Liver (tissue), 9 donors: ENCODE results near the gene FILIP1. TPM values are rescaled to one million over a fixed set of nuclear protein-coding genes. Genes with fewer than 3 reads are reported as not detected.

ENCODE experiments used
- DNase-seq: peaks from one replicate; pipeline ENCODE4 v3.0.0-alpha.2; 2017; ENCODE audit warnings: low spot score
- H3K27ac ChIP-seq, 2 donors: one replicate each; pipeline ENCODE4 v1.7.0; 2013; ENCODE audit warnings: inconsistent platforms in 2 of 2, low read length in 2 of 2, control low read depth in 1 of 2, low read depth in 1 of 2, mild to moderate bottlenecking in 1 of 2
- H3K27me3 ChIP-seq, 4 donors: one replicate each; pipeline versions ENCODE4 v1.6.1 to v1.7.0; 2013; ENCODE audit warnings: low read length in 3 of 4, inconsistent platforms in 1 of 4, mild to moderate bottlenecking in 1 of 4, moderate library complexity in 1 of 4; ENCODE audit not compliant: control insufficient read depth in 4 of 4, insufficient read depth in 4 of 4
- H3K36me3 ChIP-seq, 4 donors: one replicate each; pipeline versions ENCODE4 v1.6.1 to v1.7.0; 2013; ENCODE audit warnings: low read length in 3 of 4, mild to moderate bottlenecking in 3 of 4, low read depth in 1 of 4, moderate library complexity in 1 of 4; ENCODE audit not compliant: control insufficient read depth in 4 of 4, insufficient read depth in 3 of 4
- H3K4me1 ChIP-seq, 4 donors: one replicate each; pipeline versions ENCODE4 v1.6.1 to v1.7.0; 2013; ENCODE audit warnings: low read length in 3 of 4, mild to moderate bottlenecking in 3 of 4, moderate library complexity in 1 of 4; ENCODE audit not compliant: control insufficient read depth in 4 of 4, insufficient read depth in 4 of 4
- H3K4me3 ChIP-seq, 3 donors: one replicate each; pipeline versions ENCODE4 v1.6.1 to v1.7.0; 2013; ENCODE audit warnings: low read length in 3 of 3, control low read depth in 1 of 3, low read depth in 1 of 3, mild to moderate bottlenecking in 1 of 3
- H3K9ac ChIP-seq, 2 donors: one replicate each; pipeline ENCODE4 v1.7.0; 2013; ENCODE audit warnings: low read length in 2 of 2, mild to moderate bottlenecking in 2 of 2, moderate library complexity in 2 of 2, control low read depth in 1 of 2, low read depth in 1 of 2
- H3K9me3 ChIP-seq, 4 donors: one replicate each; pipeline versions ENCODE4 v1.6.1 to v1.7.0; 2013; ENCODE audit warnings: low read length in 3 of 4; ENCODE audit not compliant: control insufficient read depth in 4 of 4
- EGR1 ChIP-seq, 2 donors: IDR thresholded peaks; 2 replicates each; pipeline ENCODE4 v1.6.1; 2016 to 2018; ENCODE audit warnings: antibody characterized with exemption in 2 of 2, low read depth in 2 of 2
- FOXA1 ChIP-seq: IDR thresholded peaks from 2 replicates; pipeline ENCODE4 v1.6.1; 2016; ENCODE audit warnings: antibody characterized with exemption
- FOXA2 ChIP-seq: IDR thresholded peaks from 2 replicates; pipeline ENCODE4 v1.6.1; 2016; ENCODE audit warnings: antibody characterized with exemption
- GABPA ChIP-seq, 2 donors: IDR thresholded peaks in 1 of 2; conservative IDR thresholded peaks in 1 of 2; 2 replicates each; pipeline ENCODE4 v1.6.1; 2016; ENCODE audit warnings: antibody characterized with exemption in 2 of 2, mild to moderate bottlenecking in 1 of 2, moderate library complexity in 1 of 2
- HNF4A ChIP-seq, 2 donors: conservative IDR thresholded peaks; 2 replicates each; pipeline ENCODE4 v1.6.1; 2016; ENCODE audit warnings: antibody characterized with exemption in 2 of 2, mild to moderate bottlenecking in 2 of 2
- HNF4G ChIP-seq: IDR thresholded peaks from 2 replicates; pipeline ENCODE4 v1.6.1; 2016; ENCODE audit warnings: antibody characterized with exemption
- JUND ChIP-seq, 2 donors: IDR thresholded peaks; 2 replicates each; pipeline ENCODE4 v1.6.1; 2016; ENCODE audit warnings: antibody characterized with exemption in 2 of 2
- MAX ChIP-seq: IDR thresholded peaks from 2 replicates; pipeline ENCODE4 v1.6.1; 2016; ENCODE audit warnings: antibody characterized with exemption
- RAD21 ChIP-seq, 2 donors: IDR thresholded peaks; 2 replicates each; pipeline ENCODE4 v1.6.1; 2016; ENCODE audit warnings: antibody characterized with exemption in 2 of 2, mild to moderate bottlenecking in 2 of 2
- REST ChIP-seq: IDR thresholded peaks from 2 replicates; pipeline ENCODE4 v1.6.1; 2016; ENCODE audit warnings: antibody characterized with exemption, mild to moderate bottlenecking
- RXRA ChIP-seq, 2 donors: IDR thresholded peaks; 2 replicates each; pipeline ENCODE4 v1.6.1; 2017 to 2018; ENCODE audit warnings: antibody characterized with exemption in 2 of 2, mild to moderate bottlenecking in 1 of 2
- SP1 ChIP-seq: IDR thresholded peaks from 2 replicates; pipeline ENCODE4 v1.6.1; 2018; ENCODE audit warnings: antibody characterized with exemption, mild to moderate bottlenecking
- TAF1 ChIP-seq: conservative IDR thresholded peaks from 2 replicates; pipeline ENCODE4 v1.6.1; 2016; ENCODE audit warnings: antibody characterized with exemption, mild to moderate bottlenecking
- YY1 ChIP-seq: IDR thresholded peaks from 2 replicates; pipeline ENCODE4 v1.6.1; 2016; ENCODE audit warnings: antibody characterized with exemption, mild to moderate bottlenecking
- ZBTB33 ChIP-seq: IDR thresholded peaks from 2 replicates; pipeline ENCODE4 v1.6.1; 2016; ENCODE audit warnings: antibody characterized with exemption
- WGBS: extraction: QIAGEN DNeasy Blood & Tissue Kit; methylation state at CpG from one replicate; pipeline ENCODE4 v1.1.7; 2013; 5-methylcytosine and 5-hydroxymethylcytosine counted together
- polyA plus RNA-seq, 2 donors: library from polyadenylated mRNA; stranded (reverse) in 1 of 2; unstranded in 1 of 2; fragments of 200-250 nt in 1 of 2; fragments of >200 nt in 1 of 2; fragmentation: Nextera tagmentation in 1 of 2; extraction: Ambion mirVana in 1 of 2; gene quantifications; one replicate each; pipeline versions ENCODE4 v1.2.1 to v1.2.3, GENCODE V29; 2013 to 2015
- total RNA-seq, 2 donors: library from RNA; depleted of rRNA; stranded (reverse); fragments of >200 nt; gene quantifications; one replicate each; pipeline ENCODE4 v1.2.3, GENCODE V29; 2014
- donor health status: healthy.
- donor health status: healthy.
- donor health status: healthy.
- donor health status: healthy.
- donor health status: healthy.

The FILIP1 gene
- total and polyA plus RNA-seq, 4 donors: 0.70 to 2.8 (median 1.1) TPM

GRCh38 chr6:75307364-75308004 is 186.1 kb downstream of the FILIP1 start:
- no peak overlapping the region for H3K4me3 ChIP-seq
- 52% methylated on average over 2 of the region's 2 CpGs for WGBS
- H3K27ac ChIP-seq: no peak overlapping the region
- no peaks in the 10 kb centered on the region for H3K36me3 ChIP-seq
- no peak for DNase-seq
- no peaks in the 10 kb centered on the region for H3K9me3 ChIP-seq
- no peak overlapping the region for H3K9ac ChIP-seq
- H3K4me1 ChIP-seq: peaks cover 0 to under 1% (median 0%) of the 10 kb centered on the region in 4 donors
- TF ChIP-seq YY1 (no peak), MAX (no peak), ZBTB33 (no peak), FOXA2 (no peak), REST (no peak), HNF4G (no peak), RAD21 (IDR thresholded peaks at IDR 0.05) (no peak), EGR1 (IDR thresholded peaks at IDR 0.05; ENCODE audit: low read depth in 2 of 2) (no peak), HNF4A (conservative IDR thresholded peaks at IDR 0.05) (no peak), TAF1 (no peak), SP1 (no peak), JUND (IDR thresholded peaks at IDR 0.05) (no peak), FOXA1 (no peak)
- peaks cover 0 to 2% (median 0%) of the 10 kb centered on the region in 4 donors for H3K27me3 ChIP-seq

- WGBS: 78% methylated on average over 3 of the region's 3 CpGs
- Histone ChIP-seq H3K9ac (no peak overlapping the region), H3K27me3 (no peaks in the 10 kb centered on the region), H3K27ac (no peak overlapping the region), H3K4me1 (peaks cover 0 to 6% (median under 1%) of the 10 kb centered on the region in 4 donors), H3K9me3 (no peaks in the 10 kb centered on the region), H3K36me3 (no peaks in the 10 kb centered on the region), H3K4me3 (no peak overlapping the region)
- DNase-seq: no peak
- TF ChIP-seq ZBTB33 (no peak), GABPA (IDR thresholded peaks at IDR 0.05 in 1 of 2, conservative IDR thresholded peaks at IDR 0.05 in 1 of 2) (no peak), EGR1 (IDR thresholded peaks at IDR 0.05; ENCODE audit: low read depth in 2 of 2) (no peak), HNF4A (conservative IDR thresholded peaks at IDR 0.05) (no peak), REST (no peak), MAX (no peak), JUND (IDR thresholded peaks at IDR 0.05) (no peak), FOXA2 (no peak), RXRA (IDR thresholded peaks at IDR 0.05) (no peak)
Measured at GRCh38 chr6:75306064-75306463, 187.5 kb downstream of the FILIP1 start.
